Osteoblast (primary cell): ENCODE results near the gene CHERP. TPM values are rescaled to one million over a fixed set of nuclear protein-coding genes. Genes with fewer than 3 reads are reported as not detected.

Experiments used
- DNase-seq: peaks from one replicate; pipeline ENCODE4 v3.0.0; 2011; ENCODE audit warnings: low spot score, mixed read lengths; ENCODE audit not compliant: insufficient read length; ENCODE audit errors: missing footprints
- H2AFZ ChIP-seq: 2 replicates; pipeline ENCODE4 v1.6.0; 2011; ENCODE audit warnings: mild to moderate bottlenecking, low read length
- H3K27ac ChIP-seq: 2 replicates; pipeline ENCODE4 v1.5.1; 2011; ENCODE audit warnings: mild to moderate bottlenecking, low read depth, low read length, moderate library complexity
- H3K27me3 ChIP-seq: 2 replicates; pipeline ENCODE4 v1.6.0; 2012; ENCODE audit warnings: mild to moderate bottlenecking, control low read depth, inconsistent platforms, low read length, moderate library complexity; ENCODE audit not compliant: insufficient read depth
- H3K36me3 ChIP-seq: 2 replicates; pipeline ENCODE4 v1.5.1; 2011; ENCODE audit warnings: mild to moderate bottlenecking, low read length, control low read depth, moderate library complexity; ENCODE audit not compliant: insufficient read depth
- H3K4me1 ChIP-seq: 2 replicates; pipeline ENCODE4 v1.5.1; 2011; ENCODE audit warnings: mild to moderate bottlenecking, low read length, control low read depth, moderate library complexity; ENCODE audit not compliant: insufficient read depth
- H3K4me2 ChIP-seq: 2 replicates; pipeline ENCODE4 v1.6.0; 2011; ENCODE audit warnings: mild to moderate bottlenecking, low read length; ENCODE audit not compliant: insufficient read depth
- H3K4me3 ChIP-seq: fragments of 200-600 bp; sonication (generic); 3 replicates; pipeline ENCODE4 v1.5.1; 2012; ENCODE audit warnings: mild to moderate bottlenecking, low read length, inconsistent platforms; ENCODE audit not compliant: insufficient read depth
- H3K79me2 ChIP-seq: 2 replicates; pipeline ENCODE4 v1.6.0; 2012; ENCODE audit warnings: mild to moderate bottlenecking, low read length, control low read depth, inconsistent platforms; ENCODE audit not compliant: insufficient read depth
- H3K9me3 ChIP-seq: 2 replicates; pipeline ENCODE4 v1.5.1; 2011; ENCODE audit warnings: low read depth, low read length, control low read depth
- H4K20me1 ChIP-seq: 2 replicates; pipeline ENCODE4 v1.6.0; 2012; ENCODE audit warnings: mild to moderate bottlenecking, low read length, control low read depth; ENCODE audit not compliant: insufficient read depth
- CTCF ChIP-seq: IDR thresholded peaks from 2 replicates; pipeline ENCODE4 v1.5.1; 2011; ENCODE audit warnings: mild to moderate bottlenecking, low read depth, low read length, moderate library complexity; ENCODE audit errors: extremely low read depth
- total RNA-seq: library from RNA; depleted of rRNA; stranded (reverse); fragments of >200 nt; gene quantifications from 2 replicates; pipeline ENCODE4 v1.2.3, GENCODE V29; 2012

The CHERP gene
- total RNA-seq, 1 donor: 5.8 TPM

- peak; percentile 43 for DNase-seq
- Histone ChIP-seq H2AFZ (no peak overlapping the region), H3K79me2 (peaks cover 97% of the 10 kb centered on the region), H3K27me3 (no peaks in the 10 kb centered on the region), H4K20me1 (peaks cover 95% of the 10 kb centered on the region), H3K36me3 (no peaks in the 10 kb centered on the region), H3K9me3 (no peaks in the 10 kb centered on the region), H3K4me1 (peaks cover 36% of the 10 kb centered on the region), H3K4me3 (no peak overlapping the region), H3K4me2 (no peak overlapping the region), H3K27ac (no peak overlapping the region)
- TF ChIP-seq CTCF: no peak
Observed at GRCh38 chr19:16588824-16589577, 46.8 kb upstream of the CHERP start.

GRCh38 chr19:16587833-16588823 lies 45.9 kb upstream of the CHERP start:
- H4K20me1 ChIP-seq: peaks cover 93% of the 10 kb centered on the region
- TF ChIP-seq CTCF: no peak
- no peak overlapping the region for H3K4me3 ChIP-seq
- no peak overlapping the region for H3K27ac ChIP-seq
- peaks cover 41% of the 10 kb centered on the region for H3K4me1 ChIP-seq
- H2AFZ ChIP-seq: no peak overlapping the region
- H3K27me3 ChIP-seq: no peaks in the 10 kb centered on the region
- no peak overlapping the region for H3K4me2 ChIP-seq
- H3K79me2 ChIP-seq: peaks cover 97% of the 10 kb centered on the region
- no peaks in the 10 kb centered on the region for H3K36me3 ChIP-seq
- DNase-seq: peak; percentile 83
- no peaks in the 10 kb centered on the region for H3K9me3 ChIP-seq

GRCh38 chr19:16586991-16587832 lies 45.0 kb upstream of the CHERP start:
- no peak overlapping the region for H2AFZ ChIP-seq
- DNase-seq: peak; percentile 88
- H3K4me1 ChIP-seq: peaks cover 41% of the 10 kb centered on the region
- H3K79me2 ChIP-seq: peaks cover 97% of the 10 kb centered on the region
- no peaks in the 10 kb centered on the region for H3K9me3 ChIP-seq
- H3K4me3 ChIP-seq: no peak overlapping the region
- peaks cover 93% of the 10 kb centered on the region for H4K20me1 ChIP-seq
- H3K36me3 ChIP-seq: no peaks in the 10 kb centered on the region
- no peaks in the 10 kb centered on the region for H3K27me3 ChIP-seq
- no peak overlapping the region for H3K27ac ChIP-seq
- TF ChIP-seq CTCF: no peak
- H3K4me2 ChIP-seq: no peak overlapping the region
